ENCODE results near the gene LMTK2.
"Not testable (repeated sequence)": the region's sequence is repeated elsewhere in the genome, so short reads cannot be mapped to it uniquely, and the experiment has no call there.

Gene LMTK2

GRCh38 chr7:98116656-98117461, 10.2 kb downstream of the LMTK2 start:
- DNase-seq (ENCODE audit: insufficient read length, low spot score) (no peak), FAIRE-seq (no peak)
- TF ChIP-seq POU2F2 (IDR thresholded peaks at IDR 0.05; ENCODE audit: low read depth, low read length): no peak
- TF ChIP-seq POLR2AphosphoS5 (IDR thresholded peaks at IDR 0.05; ENCODE audit: low read depth, low read length): no peak
- TF ChIP-seq PAX5 (IDR thresholded peaks at IDR 0.05; ENCODE audit: insufficient read depth, low read length, severe bottlenecking): no peak
- no peak for TF ChIP-seq TAF1 (IDR thresholded peaks at IDR 0.05; ENCODE audit: low read depth, low read length)
- no peak for TF ChIP-seq POLR2A (IDR thresholded peaks at IDR 0.05; ENCODE audit: low read depth, low read length)
- no peak for TF ChIP-seq SPI1 (IDR thresholded peaks at IDR 0.05; ENCODE audit: low read depth, low read length)

DNA sequence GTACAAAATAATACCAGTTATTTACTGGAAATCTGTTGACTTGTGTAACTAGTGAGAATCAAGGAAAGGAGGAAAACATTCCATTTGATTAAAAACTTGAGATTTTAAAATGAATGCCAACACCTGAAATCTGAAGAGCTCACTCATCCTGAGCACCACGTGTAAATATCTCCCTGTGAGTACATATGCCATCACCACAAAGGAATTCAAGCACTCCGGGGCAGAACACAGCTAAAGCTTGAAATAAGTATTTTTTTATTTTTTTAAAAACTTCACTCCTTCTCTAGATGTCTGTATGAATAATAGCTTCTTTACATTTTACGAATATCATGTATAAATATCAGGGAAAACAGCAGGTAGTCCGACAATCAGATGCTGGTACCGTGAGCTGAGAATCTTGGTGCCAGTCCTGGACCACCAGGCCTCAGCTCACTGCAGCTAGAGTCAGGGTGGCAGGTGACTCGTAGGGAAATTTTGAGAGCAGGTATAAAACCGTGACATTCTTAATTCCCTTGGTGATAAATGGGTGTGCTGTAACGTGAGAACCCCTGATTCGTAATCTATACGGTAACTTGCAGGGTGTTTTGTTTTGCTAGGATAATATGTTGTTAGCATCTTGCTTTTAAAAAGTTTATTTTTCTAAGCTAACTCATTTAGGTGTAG, 12.7 kb downstream of the LMTK2 start:
- FAIRE-seq: no peak
- no peak for DNase-seq (ENCODE audit: insufficient read length, low spot score)
- TF ChIP-seq POLR2AphosphoS5 (IDR thresholded peaks at IDR 0.05; ENCODE audit: low read depth, low read length) (no peak), TAF1 (IDR thresholded peaks at IDR 0.05; ENCODE audit: low read depth, low read length) (no peak), POU2F2 (IDR thresholded peaks at IDR 0.05; ENCODE audit: low read depth, low read length) (no peak), SPI1 (IDR thresholded peaks at IDR 0.05; ENCODE audit: low read depth, low read length) (no peak), PAX5 (IDR thresholded peaks at IDR 0.05; ENCODE audit: insufficient read depth, low read length, severe bottlenecking) (no peak), POLR2A (IDR thresholded peaks at IDR 0.05; ENCODE audit: low read depth, low read length) (no peak)

- no peak for TF ChIP-seq TAF1 (IDR thresholded peaks at IDR 0.05; ENCODE audit: low read depth, low read length)
- TF ChIP-seq SPI1 (IDR thresholded peaks at IDR 0.05; ENCODE audit: low read depth, low read length): no peak
- TF ChIP-seq POLR2A (IDR thresholded peaks at IDR 0.05; ENCODE audit: low read depth, low read length): no peak
- TF ChIP-seq PAX5 (IDR thresholded peaks at IDR 0.05; ENCODE audit: insufficient read depth, low read length, severe bottlenecking): no peak
- DNase-seq (ENCODE audit: insufficient read length, low spot score): no peak
- FAIRE-seq: no peak
Measured at GRCh38 chr7:98120559-98120958, 13.9 kb downstream of the LMTK2 start.

DNA sequence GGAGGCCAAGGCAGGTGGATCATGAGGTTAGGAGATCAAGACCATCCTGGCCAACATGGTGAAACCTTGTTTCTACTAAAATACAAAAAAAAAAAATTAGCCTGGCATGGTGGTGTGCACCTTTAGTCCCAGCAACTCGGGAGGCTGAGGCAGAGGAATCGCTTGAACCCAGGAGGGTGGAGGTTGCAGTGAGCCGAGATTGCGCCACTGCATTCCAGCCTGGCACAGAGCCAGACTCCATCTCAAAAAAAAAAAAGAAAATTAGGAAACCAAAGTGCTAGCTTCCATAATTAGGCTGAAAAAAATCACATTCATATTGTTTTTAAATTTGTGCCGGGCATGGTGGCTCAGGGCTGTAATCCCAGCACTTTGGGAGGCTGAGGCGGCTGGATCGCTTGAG, 14.7 kb downstream of the LMTK2 start:
- DNase-seq (ENCODE audit: insufficient read length, low spot score); FAIRE-seq: not testable (repeated sequence)

DNA sequence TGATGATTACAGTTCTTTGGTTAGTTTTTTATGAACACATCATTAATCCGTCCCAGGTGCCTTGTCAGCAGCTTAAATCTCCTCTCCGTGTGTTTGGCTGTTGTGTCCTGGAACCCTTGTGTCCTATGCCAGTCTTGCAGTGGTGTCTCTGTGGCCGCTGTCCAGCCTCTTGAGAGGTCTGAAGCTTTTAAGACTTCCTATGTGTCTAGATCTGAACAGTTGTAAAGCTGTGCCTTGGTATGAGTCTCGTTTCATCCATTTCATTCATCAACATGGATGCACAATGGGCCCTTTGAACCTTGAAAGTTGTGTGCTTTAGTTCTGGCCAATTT, 16.7 kb downstream of the LMTK2 start:
- DNase-seq (ENCODE audit: insufficient read length, low spot score) (no peak), FAIRE-seq (no peak)
- TF ChIP-seq SPI1 (IDR thresholded peaks at IDR 0.05; ENCODE audit: low read depth, low read length) (no peak), PAX5 (IDR thresholded peaks at IDR 0.05; ENCODE audit: insufficient read depth, low read length, severe bottlenecking) (no peak), POLR2A (IDR thresholded peaks at IDR 0.05; ENCODE audit: low read depth, low read length) (no peak), POLR2AphosphoS5 (IDR thresholded peaks at IDR 0.05; ENCODE audit: low read depth, low read length) (no peak), TAF1 (IDR thresholded peaks at IDR 0.05; ENCODE audit: low read depth, low read length) (no peak), POU2F2 (IDR thresholded peaks at IDR 0.05; ENCODE audit: low read depth, low read length) (no peak)

- no peak for FAIRE-seq
- no peak for DNase-seq (ENCODE audit: insufficient read length, low spot score)
- TF ChIP-seq POLR2AphosphoS5 (IDR thresholded peaks at IDR 0.05; ENCODE audit: low read depth, low read length) (no peak), PAX5 (IDR thresholded peaks at IDR 0.05; ENCODE audit: insufficient read depth, low read length, severe bottlenecking) (no peak), POU2F2 (IDR thresholded peaks at IDR 0.05; ENCODE audit: low read depth, low read length) (no peak)
Measured at GRCh38 chr7:98125759-98126158, 19.1 kb downstream of the LMTK2 start.

- no peak for DNase-seq (ENCODE audit: insufficient read length, low spot score)
- no peak for FAIRE-seq
- TF ChIP-seq SPI1 (IDR thresholded peaks at IDR 0.05; ENCODE audit: low read depth, low read length): no peak
- no peak for TF ChIP-seq TAF1 (IDR thresholded peaks at IDR 0.05; ENCODE audit: low read depth, low read length)
- TF ChIP-seq POLR2AphosphoS5 (IDR thresholded peaks at IDR 0.05; ENCODE audit: low read depth, low read length): no peak
- no peak for TF ChIP-seq PAX5 (IDR thresholded peaks at IDR 0.05; ENCODE audit: insufficient read depth, low read length, severe bottlenecking)
- TF ChIP-seq POLR2A (IDR thresholded peaks at IDR 0.05; ENCODE audit: low read depth, low read length): no peak
- no peak for TF ChIP-seq POU2F2 (IDR thresholded peaks at IDR 0.05; ENCODE audit: low read depth, low read length)
Measured at GRCh38 chr7:98126311-98127142, 19.9 kb downstream of the LMTK2 start.

DNA sequence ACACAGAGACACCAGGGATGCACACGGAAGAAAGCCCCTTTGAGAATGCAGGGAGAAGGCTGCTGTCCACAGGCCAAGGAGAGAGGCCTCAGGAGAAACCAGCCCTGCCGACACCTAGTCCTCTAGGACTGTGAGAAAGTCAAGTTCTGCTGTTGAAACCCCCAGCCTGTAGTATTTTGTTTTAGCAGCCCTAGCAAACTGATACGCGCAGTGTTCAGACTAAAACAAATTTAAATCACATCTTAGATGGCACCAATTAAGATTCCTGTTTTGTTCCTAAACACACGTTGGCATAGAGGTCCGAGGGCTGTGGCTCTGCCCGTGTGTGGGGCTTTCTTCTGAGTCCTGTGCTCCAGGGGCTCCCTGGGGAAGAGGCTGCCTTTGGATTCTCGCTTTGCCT, 21.7 kb downstream of the LMTK2 start:
- FAIRE-seq (no peak), DNase-seq (ENCODE audit: insufficient read length, low spot score) (no peak)
- TF ChIP-seq TAF1 (IDR thresholded peaks at IDR 0.05; ENCODE audit: low read depth, low read length) (no peak), POU2F2 (IDR thresholded peaks at IDR 0.05; ENCODE audit: low read depth, low read length) (no peak), SPI1 (IDR thresholded peaks at IDR 0.05; ENCODE audit: low read depth, low read length) (no peak), POLR2A (IDR thresholded peaks at IDR 0.05; ENCODE audit: low read depth, low read length) (no peak), POLR2AphosphoS5 (IDR thresholded peaks at IDR 0.05; ENCODE audit: low read depth, low read length) (no peak), PAX5 (IDR thresholded peaks at IDR 0.05; ENCODE audit: insufficient read depth, low read length, severe bottlenecking) (no peak)

DNA sequence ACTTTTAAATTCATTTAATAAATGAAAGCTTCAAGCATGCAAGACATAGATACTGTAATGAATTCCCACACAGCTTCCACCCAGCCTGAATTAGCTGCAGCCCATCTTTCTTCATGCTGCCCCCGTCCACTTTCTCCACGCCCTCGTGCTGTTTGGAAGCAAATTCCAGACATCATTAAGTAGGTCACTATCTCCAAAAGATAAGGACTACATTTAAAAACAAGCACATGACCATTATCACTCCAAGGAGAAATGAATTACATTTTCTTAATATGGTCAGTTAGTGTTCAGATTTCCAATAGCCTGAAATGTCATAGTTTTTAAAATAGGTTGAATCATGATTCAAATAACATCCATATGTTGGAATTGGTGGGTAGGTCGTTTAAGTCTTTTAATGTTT, 24.3 kb downstream of the LMTK2 start:
- DNase-seq (ENCODE audit: insufficient read length, low spot score) (no peak), FAIRE-seq (no peak)
- no peak for TF ChIP-seq SPI1 (IDR thresholded peaks at IDR 0.05; ENCODE audit: low read depth, low read length)
- TF ChIP-seq TAF1 (IDR thresholded peaks at IDR 0.05; ENCODE audit: low read depth, low read length): no peak
- no peak for TF ChIP-seq POLR2AphosphoS5 (IDR thresholded peaks at IDR 0.05; ENCODE audit: low read depth, low read length)
- TF ChIP-seq POU2F2 (IDR thresholded peaks at IDR 0.05; ENCODE audit: low read depth, low read length): no peak
- no peak for TF ChIP-seq POLR2A (IDR thresholded peaks at IDR 0.05; ENCODE audit: low read depth, low read length)
- TF ChIP-seq PAX5 (IDR thresholded peaks at IDR 0.05; ENCODE audit: insufficient read depth, low read length, severe bottlenecking): no peak
